KMS-11 (cell line): ENCODE results near the gene ADAM11.

ENCODE experiments used
- H2AFZ ChIP-seq: fragments of 200-600 bp; sonication (generic); 2 replicates; pipeline ENCODE4 v1.6.1; 2016; ENCODE audit warnings: antibody characterized with exemption, mixed run types, low read depth
- H3K27ac ChIP-seq: fragments of 200-600 bp; sonication (generic); 2 replicates; pipeline ENCODE4 v1.6.1; 2016; ENCODE audit warnings: mild to moderate bottlenecking, mixed run types
- H3K27me3 ChIP-seq: fragments of 200-600 bp; sonication (generic); 2 replicates; pipeline ENCODE4 v1.6.1; 2017; ENCODE audit warnings: mild to moderate bottlenecking, low read depth, mixed run types, moderate library complexity; ENCODE audit not compliant: insufficient read depth
- H3K36me3 ChIP-seq: fragments of 200-600 bp; sonication (generic); 2 replicates; pipeline ENCODE4 v1.6.1; 2017; ENCODE audit warnings: mild to moderate bottlenecking, mixed run types; ENCODE audit not compliant: insufficient read depth
- H3K4me1 ChIP-seq: fragments of 200-600 bp; sonication (generic); 2 replicates; pipeline ENCODE4 v1.6.1; 2016; ENCODE audit warnings: mild to moderate bottlenecking, low read depth, mixed run types; ENCODE audit not compliant: poor library complexity, severe bottlenecking
- H3K4me2 ChIP-seq: fragments of 200-600 bp; sonication (generic); 2 replicates; pipeline ENCODE4 v1.7.0; 2016; ENCODE audit warnings: mild to moderate bottlenecking, mixed run types
- H3K4me3 ChIP-seq: fragments of 200-600 bp; sonication (generic); IDR thresholded peaks from 2 replicates; pipeline ENCODE4 v1.6.1; 2017; ENCODE audit warnings: low read depth, low read length, mixed read lengths; ENCODE audit not compliant: insufficient read depth
- H3K79me2 ChIP-seq: fragments of 200-600 bp; sonication (generic); 2 replicates; pipeline ENCODE4 v1.6.1; 2016; ENCODE audit warnings: low read depth, mixed run types; ENCODE audit not compliant: insufficient read depth
- H3K9ac ChIP-seq: fragments of 200-600 bp; sonication (generic); 2 replicates; pipeline ENCODE4 v1.6.1; 2016; ENCODE audit warnings: mild to moderate bottlenecking, mixed run types
- H4K20me1 ChIP-seq: fragments of 200-600 bp; sonication (generic); 2 replicates; pipeline ENCODE4 v1.6.1; 2016; ENCODE audit warnings: mild to moderate bottlenecking, mixed run types; ENCODE audit not compliant: insufficient read depth
- TF ChIP-seq, protein P1 (sequence below): fragments of 200-600 bp; sonication (generic); conservative IDR thresholded peaks from 2 replicates; pipeline ENCODE4 v1.6.1; 2017; ENCODE audit warnings: low read depth, mild to moderate bottlenecking, antibody characterized with exemption, low read length, moderate library complexity, mixed read lengths

ADAM11 gene

DNA sequence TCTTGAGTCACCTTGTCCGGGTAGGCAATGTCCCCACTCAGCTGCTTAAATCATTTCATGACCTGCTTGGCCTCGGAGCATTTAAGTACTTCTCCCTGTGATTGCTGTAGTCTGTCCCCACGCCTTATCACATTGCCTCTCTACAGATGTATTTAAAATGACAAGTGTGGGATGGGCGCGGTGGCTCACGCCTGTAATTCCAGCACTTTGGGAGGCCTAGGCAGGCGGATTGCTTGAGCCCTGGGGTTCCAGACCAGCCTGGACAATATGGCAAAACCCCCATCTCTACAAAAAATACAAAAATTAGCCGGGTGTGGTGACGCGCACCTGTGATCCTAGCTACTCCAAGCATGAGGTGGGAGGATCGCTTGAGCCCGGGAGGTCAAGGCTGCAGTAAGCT is 72.6 kb downstream of the ADAM11 start:
- H3K27ac ChIP-seq: no peak overlapping the region
- H4K20me1 ChIP-seq: no peaks in the 10 kb centered on the region
- H3K4me2 ChIP-seq: no peak overlapping the region

More for the DNA sequence above, 72.6 kb downstream of the ADAM11 start:
- no peak overlapping the region for H3K9ac ChIP-seq
- H3K4me3 ChIP-seq: no peak overlapping the region
- H3K36me3 ChIP-seq: no peaks in the 10 kb centered on the region
- H3K4me1 ChIP-seq: no peaks in the 10 kb centered on the region
- no peak overlapping the region for H2AFZ ChIP-seq
- TF ChIP-seq, protein P1, sequence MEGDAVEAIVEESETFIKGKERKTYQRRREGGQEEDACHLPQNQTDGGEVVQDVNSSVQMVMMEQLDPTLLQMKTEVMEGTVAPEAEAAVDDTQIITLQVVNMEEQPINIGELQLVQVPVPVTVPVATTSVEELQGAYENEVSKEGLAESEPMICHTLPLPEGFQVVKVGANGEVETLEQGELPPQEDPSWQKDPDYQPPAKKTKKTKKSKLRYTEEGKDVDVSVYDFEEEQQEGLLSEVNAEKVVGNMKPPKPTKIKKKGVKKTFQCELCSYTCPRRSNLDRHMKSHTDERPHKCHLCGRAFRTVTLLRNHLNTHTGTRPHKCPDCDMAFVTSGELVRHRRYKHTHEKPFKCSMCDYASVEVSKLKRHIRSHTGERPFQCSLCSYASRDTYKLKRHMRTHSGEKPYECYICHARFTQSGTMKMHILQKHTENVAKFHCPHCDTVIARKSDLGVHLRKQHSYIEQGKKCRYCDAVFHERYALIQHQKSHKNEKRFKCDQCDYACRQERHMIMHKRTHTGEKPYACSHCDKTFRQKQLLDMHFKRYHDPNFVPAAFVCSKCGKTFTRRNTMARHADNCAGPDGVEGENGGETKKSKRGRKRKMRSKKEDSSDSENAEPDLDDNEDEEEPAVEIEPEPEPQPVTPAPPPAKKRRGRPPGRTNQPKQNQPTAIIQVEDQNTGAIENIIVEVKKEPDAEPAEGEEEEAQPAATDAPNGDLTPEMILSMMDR: no peak
- H3K27me3 ChIP-seq: peaks cover 49% of the 10 kb centered on the region
- no peaks in the 10 kb centered on the region for H3K79me2 ChIP-seq
